NCI-H510A treated with DMSO at 0.1 percent for 48 hours (cell line): ENCODE measurements around the gene TMEM217.
"Not testable (repeated sequence)": the region's sequence is repeated elsewhere in the genome, so short reads cannot be mapped to it uniquely, and the experiment has no call there.

Source experiments
- DNase-seq: peaks from one replicate; lab custom pipeline; 2025; lab: John Stamatoyannopoulos, UW

Gene TMEM217

GRCh38 chr6:37257634-37258404, at the start of gene TMEM217, which contains the start of gene TBC1D22B:
TSS of gene TMEM217 (minus strand) at chr6:37258144. CDS start at chr6:37219030, 39,114 bp downstream.
TSS of gene TBC1D22B (plus strand) at chr6:37257772. CDS start at chr6:37257918, 146 bp downstream.
- peak; percentile 96 for DNase-seq

- DNase-seq = not testable (repeated sequence)
Observed at GRCh38 chr6:37307484-37307883, 49.5 kb upstream of the TMEM217 start.

- DNase-seq = peak; percentile 85
Observed at GRCh38 chr6:37306624-37307222, 48.8 kb upstream of the TMEM217 start.

GRCh38 chr6:37305841-37306425, 48.0 kb upstream of the TMEM217 start:
- DNase-seq = peak; percentile 78

GRCh38 chr6:37304766-37305165, 46.8 kb upstream of the TMEM217 start:
- no peak for DNase-seq

GRCh38 chr6:37303891-37304503, 46.1 kb upstream of the TMEM217 start:
- peak; percentile 30 for DNase-seq

GRCh38 chr6:37303091-37303660, 45.2 kb upstream of the TMEM217 start:
- DNase-seq = no peak

- DNase-seq = no peak
Observed at GRCh38 chr6:37302086-37302686, 44.2 kb upstream of the TMEM217 start.

GRCh38 chr6:37299990-37300389, 42.0 kb upstream of the TMEM217 start:
- DNase-seq = no peak

GRCh38 chr6:37298958-37299357, 41.0 kb upstream of the TMEM217 start:
- no peak for DNase-seq

GRCh38 chr6:37297637-37298036, 39.7 kb upstream of the TMEM217 start:
- DNase-seq = not testable (repeated sequence)

GRCh38 chr6:37293426-37293825, 35.5 kb upstream of the TMEM217 start:
- DNase-seq = no peak

- peak; percentile 57 for DNase-seq
Observed at GRCh38 chr6:37289931-37290330, 32.0 kb upstream of the TMEM217 start.

GRCh38 chr6:37288247-37288646, 30.3 kb upstream of the TMEM217 start:
- no peak for DNase-seq

GRCh38 chr6:37287519-37288157, 29.7 kb upstream of the TMEM217 start:
- no peak for DNase-seq

- no peak for DNase-seq
Observed at GRCh38 chr6:37285861-37286311, 27.9 kb upstream of the TMEM217 start.

GRCh38 chr6:37284781-37285180, 26.8 kb upstream of the TMEM217 start:
- DNase-seq = no peak

GRCh38 chr6:37283671-37284151, 25.8 kb upstream of the TMEM217 start:
- no peak for DNase-seq

- DNase-seq = no peak
Observed at GRCh38 chr6:37283268-37283667, 25.3 kb upstream of the TMEM217 start.

GRCh38 chr6:37282371-37282770, 24.4 kb upstream of the TMEM217 start:
- no peak for DNase-seq
